ENCODE measurements around the gene ADAMTS3.

Gene ADAMTS3

GRCh38 chr4:72330381-72330780, 238.6 kb downstream of the ADAMTS3 start:
- DNase-seq, result no peak

DNA sequence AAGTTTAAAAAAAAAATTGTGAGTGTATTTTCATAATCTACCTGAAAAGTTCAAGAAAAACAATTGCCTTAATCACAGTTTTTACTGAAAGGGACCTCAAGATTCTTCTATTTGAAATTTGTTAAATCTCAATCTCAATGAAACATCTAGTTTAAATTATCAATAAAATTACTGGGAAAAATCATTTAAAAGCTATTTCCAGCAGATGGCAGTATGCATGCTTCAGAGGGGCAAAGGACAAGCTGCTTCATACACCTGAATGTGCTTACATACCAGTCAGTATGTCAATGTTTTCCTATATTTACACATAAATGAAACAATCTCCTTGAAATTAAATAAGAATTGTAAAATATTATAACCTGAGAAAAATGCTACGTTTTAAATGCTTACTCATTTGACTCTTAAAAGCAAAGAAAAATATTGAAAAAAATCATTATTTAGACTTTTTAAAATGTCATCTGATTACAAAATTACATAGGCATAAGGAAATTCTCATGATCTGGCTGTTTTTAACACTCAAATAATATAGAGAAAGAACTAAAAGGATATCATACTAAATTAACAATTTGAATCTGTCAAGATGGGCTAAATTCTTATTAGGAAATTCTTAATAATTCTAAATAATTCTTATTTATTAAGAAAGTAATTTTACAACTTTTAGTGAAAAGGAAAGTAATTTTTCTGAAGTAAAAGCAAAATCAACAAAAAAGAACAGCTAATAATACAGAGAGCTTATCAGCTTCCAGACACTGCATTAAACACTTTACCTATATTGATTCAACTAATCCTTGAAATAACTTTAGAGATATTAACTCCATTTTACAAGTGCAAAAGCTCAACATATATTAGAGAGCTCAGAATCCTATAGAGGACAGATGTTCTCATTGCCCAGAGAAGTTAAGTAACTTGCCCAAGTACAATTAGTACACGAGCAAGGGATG, 242.1 kb downstream of the ADAMTS3 start:
- DNase-seq, result peak; percentile 0 to 25

DNA sequence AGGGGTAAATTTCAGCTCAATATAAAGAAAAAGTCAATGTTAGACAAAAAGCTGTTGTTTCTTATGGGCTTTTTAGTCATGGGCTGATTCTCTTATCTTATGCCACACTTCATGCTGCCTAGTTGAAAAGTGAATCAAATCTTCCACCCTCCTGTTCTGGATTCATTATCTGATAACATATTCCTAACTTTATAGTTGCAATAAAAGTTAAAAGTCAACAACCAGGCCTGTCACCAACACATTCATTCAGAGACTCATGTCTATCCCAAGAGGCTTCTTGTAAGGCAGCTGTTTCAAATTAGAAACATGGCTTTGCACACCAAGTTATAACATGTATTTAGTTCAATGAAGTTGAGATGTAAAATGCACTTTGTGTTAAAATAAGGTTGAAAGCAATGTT, 243.8 kb downstream of the ADAMTS3 start:
- no peak for DNase-seq

GRCh38 chr4:72323227-72323626, 245.8 kb downstream of the ADAMTS3 start:
- no peak for DNase-seq

- no peak for DNase-seq
Observed at GRCh38 chr4:72320223-72320948, 248.6 kb downstream of the ADAMTS3 start.

DNA sequence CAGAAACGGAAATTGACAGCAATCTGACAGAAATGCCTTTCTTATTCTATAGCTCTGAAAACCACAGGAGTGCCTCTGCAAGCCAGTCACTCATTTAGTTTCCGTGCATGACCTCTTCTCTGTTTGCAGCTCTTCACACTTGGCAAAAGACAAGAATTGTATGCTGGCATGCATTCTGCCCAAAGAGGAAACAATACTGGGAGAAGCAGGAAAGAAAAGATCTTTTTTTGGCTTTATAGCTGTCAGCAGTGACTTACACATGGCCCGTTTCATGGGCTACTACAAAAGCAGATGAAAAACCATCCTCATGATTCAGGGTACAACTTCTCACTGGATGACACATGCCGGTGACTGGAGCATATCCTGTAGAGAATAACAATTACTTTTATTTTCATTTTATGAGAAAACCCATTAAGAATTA, 249.4 kb downstream of the ADAMTS3 start:
- DNase-seq, result no peak

GRCh38 chr4:72318421-72319170, 250.4 kb downstream of the ADAMTS3 start:
- no peak for DNase-seq

DNA sequence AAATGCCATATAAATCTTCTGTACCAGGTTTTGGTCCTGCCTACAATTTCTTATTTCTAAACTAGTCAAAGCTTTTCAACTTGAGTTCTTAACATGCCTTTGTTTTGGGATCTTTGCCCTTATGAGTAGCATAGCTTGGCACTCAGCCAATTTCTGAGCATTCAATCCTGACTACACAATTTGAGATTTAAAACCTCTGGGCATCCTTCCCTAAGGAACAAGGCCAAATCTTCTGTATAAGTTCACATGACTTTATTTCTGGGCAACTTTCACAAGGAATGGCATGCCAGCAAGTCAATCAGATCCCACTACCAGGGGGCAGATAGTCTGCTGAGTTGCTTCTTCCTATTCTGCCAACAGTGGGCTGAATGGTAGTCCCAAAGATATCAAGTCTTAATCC, 254.2 kb downstream of the ADAMTS3 start:
- no peak for DNase-seq

DNA sequence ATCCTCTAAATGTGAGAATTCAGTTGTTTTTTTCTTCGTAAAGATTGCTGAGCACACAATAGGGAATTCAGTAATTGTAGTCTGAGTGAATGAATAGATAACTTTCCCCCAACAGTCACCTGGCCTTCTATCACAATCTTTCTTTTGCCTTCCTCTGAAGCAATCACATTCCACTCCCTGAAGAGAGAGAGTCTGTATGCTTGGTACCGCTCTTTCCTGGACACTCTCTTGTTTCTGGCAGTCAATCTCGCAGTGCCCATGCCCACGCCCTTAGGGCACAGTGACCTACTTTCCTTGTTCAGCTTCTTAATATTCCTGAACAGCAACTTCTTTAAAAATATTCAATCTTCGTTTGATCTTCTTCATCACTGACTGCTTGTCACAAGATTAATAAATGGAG, 255.9 kb downstream of the ADAMTS3 start:
- no peak for DNase-seq

DNA sequence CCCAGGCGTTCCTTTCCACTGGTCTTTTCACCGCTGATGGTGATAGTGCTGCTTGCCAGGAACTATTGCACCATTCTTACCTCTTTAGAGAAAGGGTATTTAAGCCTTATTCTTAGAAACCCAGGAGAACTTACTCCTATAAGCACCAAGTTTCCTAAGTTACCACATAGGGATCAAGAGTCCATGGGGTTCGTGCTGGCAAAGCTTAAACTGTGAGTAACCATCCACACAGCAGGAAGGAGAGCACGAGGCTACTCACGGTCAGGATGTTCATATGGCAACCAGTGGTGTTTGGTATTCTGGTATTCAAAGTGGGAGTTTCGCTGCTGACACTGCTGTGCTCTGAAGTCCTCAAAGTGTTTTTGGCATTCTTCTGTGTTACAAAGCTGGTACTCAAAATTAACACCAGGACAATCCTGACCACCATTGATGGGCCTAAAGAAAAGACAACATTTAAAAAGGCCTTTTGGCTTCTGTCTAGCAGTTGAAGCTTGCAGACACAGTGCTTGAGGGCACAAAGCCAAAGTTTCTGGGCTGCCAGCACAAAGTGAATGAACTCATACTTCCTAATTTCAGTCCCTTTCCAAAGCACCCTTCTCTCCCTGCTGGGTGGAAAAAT, 256.9 kb downstream of the ADAMTS3 start:
- DNase-seq, result no peak

DNA sequence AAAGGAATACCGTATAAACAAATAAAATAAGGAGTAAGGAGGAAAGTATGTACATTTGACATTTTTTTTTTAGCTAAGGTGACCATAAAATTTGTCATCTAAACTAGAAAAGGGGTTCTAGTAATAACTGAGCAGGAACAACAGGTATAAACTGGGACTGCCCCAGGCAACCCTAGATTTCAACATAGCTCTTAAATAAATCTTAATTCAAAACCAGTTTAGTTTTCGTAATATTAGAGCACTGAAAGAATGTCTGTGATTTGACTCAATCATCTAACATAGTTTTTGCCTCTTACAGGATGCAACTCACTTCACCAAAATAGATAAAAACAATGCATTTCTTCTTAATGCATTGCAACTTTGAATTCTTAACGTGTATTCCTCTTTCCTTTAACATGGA, 257.7 kb downstream of the ADAMTS3 start:
- DNase-seq, result no peak

GRCh38 chr4:72305620-72306019, 263.4 kb downstream of the ADAMTS3 start:
- no peak for DNase-seq

GRCh38 chr4:72305080-72305479, 263.9 kb downstream of the ADAMTS3 start:
- no peak for DNase-seq

GRCh38 chr4:72302981-72303704, 265.9 kb downstream of the ADAMTS3 start:
- peak in 1 of 2 experiments; percentile 21 for DNase-seq

DNA sequence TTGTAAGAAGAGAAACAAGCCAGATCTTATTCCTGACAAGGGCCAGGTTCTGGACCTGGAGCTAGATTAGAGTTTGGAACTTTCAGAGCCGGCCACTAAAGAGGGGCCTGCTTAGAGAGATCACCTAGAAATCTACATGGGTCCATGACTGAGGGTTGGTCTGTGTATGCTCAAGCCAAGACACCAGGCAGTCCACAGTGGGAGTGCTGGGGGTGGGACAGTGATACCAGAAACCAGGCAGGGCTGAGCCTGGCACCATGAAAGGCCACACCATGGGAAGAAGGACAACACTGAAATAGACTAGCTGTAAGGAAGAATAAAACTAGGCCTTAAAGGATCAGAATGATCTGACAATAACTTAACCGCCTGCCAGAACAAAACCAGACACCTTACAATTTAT, 267.3 kb downstream of the ADAMTS3 start:
- no peak for DNase-seq

- DNase-seq, result no peak
Observed at GRCh38 chr4:72300126-72300525, 268.9 kb downstream of the ADAMTS3 start.

DNA sequence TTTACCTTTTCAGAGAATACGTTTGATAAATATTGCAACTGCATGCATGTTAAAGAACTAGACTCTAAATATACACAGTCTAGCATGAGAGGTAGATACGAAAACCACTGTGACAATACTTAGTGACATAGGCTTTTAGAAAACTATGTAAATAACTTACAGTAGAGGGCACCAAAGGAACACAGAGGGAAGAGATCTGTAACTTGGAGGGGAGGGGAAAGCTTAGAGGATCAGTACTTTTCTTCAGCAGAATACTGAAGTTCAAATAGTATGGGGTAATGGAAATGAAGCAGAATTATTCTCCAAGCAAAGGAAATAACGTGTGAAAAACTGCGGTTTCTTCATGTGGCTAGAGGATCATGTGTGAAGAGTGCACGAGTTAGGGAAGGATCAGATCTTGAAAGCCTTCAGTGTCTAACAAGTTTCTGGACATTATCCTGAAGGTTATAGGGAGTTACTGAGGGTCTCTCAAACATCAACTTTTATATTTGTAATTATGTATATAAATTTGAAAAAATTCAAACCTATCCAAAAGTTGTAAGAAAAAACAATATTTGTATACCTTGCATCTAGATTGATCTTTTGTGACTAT, 273.0 kb downstream of the ADAMTS3 start:
- DNase-seq, result peak; percentile 1 to 52

DNA sequence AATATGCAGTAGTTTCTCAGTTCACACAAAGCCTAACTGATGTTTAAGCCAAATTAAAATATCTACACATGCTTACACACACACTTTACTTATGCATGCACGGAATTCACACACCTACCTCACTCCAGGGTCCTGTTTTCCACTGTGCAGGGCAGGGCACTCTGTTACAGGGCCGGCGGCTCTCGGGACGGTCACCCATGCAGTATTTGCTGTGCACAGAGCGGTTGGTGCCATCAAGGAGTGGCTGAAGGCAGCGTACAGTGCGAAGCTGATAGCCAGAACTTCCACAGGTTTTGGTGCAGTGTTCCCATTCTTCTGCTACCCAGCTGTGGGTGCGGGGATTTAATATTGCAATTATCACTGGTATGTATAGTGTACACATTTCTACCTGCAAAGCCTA, 278.3 kb downstream of the ADAMTS3 start:
- no peak for DNase-seq

GRCh38 chr4:72286910-72287309, 282.1 kb downstream of the ADAMTS3 start:
- DNase-seq, result no peak

DNA sequence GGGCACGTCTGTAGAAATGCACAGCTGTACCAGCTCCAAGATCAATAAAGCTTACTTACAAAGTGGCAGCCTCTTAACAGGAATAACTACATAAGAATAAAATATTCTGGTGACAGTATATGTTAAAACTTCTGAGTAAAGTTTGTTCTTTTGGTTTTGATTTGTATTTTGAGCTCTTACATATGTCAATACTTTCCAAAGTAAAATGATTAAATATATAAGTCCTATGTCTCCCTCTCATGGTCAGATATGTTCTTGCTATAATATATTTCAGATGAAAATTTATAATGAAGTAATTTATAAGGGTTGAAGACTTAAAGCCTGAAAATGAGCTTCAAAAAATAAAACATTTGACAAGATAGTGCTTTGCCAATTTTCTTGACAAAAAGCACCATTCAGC, 282.8 kb downstream of the ADAMTS3 start:
- DNase-seq, result peak in 1 of 2 experiments; percentile 8

- no peak for DNase-seq
Observed at GRCh38 chr4:72283357-72283756, 285.7 kb downstream of the ADAMTS3 start.

DNA sequence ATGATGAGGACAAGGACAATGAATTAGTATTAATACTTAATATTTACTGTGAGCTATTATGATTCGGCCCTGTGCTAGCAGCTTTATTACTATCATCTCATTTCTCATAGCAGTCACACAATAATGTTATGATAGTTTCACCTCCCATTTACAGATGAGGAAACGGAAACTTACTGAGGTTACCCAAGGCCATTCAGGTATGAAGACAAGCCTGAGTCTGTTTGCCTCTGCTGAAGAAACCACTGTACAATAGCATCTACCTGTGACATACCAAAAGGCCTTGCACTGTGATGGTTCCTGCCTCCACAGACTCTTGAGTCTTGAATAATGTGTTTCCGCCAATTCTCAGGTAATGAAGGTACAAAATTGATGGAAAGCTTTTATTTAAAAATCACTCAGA, 288.8 kb downstream of the ADAMTS3 start:
- DNase-seq, result no peak
